ENCODE measurements around the gene ITFG1. TPM values are rescaled to one million over a fixed set of nuclear protein-coding genes. Genes with fewer than 3 reads are reported as not detected.

Gene ITFG1
- total RNA-seq, 1 donor from 2014 or later = 56.7 TPM

GRCh38 chr16:47426806-47427205, 34.1 kb downstream of the ITFG1 start:
- Histone ChIP-seq H3K9me3 (no peaks in the 10 kb centered on the region), H3K4me1 (no peaks in the 10 kb centered on the region), H3K27me3 (no peaks in the 10 kb centered on the region), H3K4me3 (no peak overlapping the region), H3K27ac (no peak overlapping the region), H3K36me3 (peaks cover 18 to 34% of the 10 kb centered on the region in 2 donors)
- TF ChIP-seq CTCF (IDR thresholded peaks at IDR 0.05) = no peak
- intact Hi-C loops (cut with DNase I) = no loop called here
- no peak for DNase-seq (ENCODE audit: low spot score in 2 of 2)

DNA sequence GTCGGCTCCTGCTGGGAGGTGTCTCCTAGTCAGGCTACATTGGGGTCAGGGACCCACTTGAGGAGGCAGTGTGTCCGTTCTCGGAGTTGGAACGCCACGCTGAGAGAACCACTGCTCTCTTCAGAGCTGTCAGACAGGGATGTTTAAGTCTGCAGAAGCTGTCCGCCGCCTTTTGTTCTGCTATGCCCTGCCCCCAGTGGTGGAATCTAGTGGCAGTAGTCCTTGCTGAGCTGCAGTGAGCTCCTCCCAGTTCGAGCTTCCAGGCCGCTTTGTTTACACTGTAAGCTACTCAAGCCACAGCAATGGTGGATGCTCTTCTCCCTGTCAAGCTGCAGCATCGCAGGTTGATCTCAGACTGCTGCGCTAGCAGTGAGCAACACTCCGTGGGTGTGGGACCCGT, 36.0 kb downstream of the ITFG1 start:
- no peaks in the 10 kb centered on the region for H3K4me1 ChIP-seq
- no peak overlapping the region for H3K4me3 ChIP-seq
- intact Hi-C loops (cut with DNase I) = no loop called here
- no peak overlapping the region for H3K27ac ChIP-seq
- H3K27me3 ChIP-seq = no peaks in the 10 kb centered on the region
- no peak for TF ChIP-seq CTCF (IDR thresholded peaks at IDR 0.05)
- no peaks in the 10 kb centered on the region for H3K9me3 ChIP-seq
- peaks cover 18 to 37% of the 10 kb centered on the region in 2 donors for H3K36me3 ChIP-seq
- no peak for DNase-seq (ENCODE audit: low spot score in 2 of 2)

- Histone ChIP-seq H3K9me3 (no peaks in the 10 kb centered on the region), H3K36me3 (peaks cover 0 to 4% of the 10 kb centered on the region in 2 donors)
- no peak for DNase-seq (ENCODE audit: low spot score in 2 of 2)
Measured at GRCh38 chr16:47416869-47417268, 44.0 kb downstream of the ITFG1 start.

GRCh38 chr16:47413041-47413440, 47.8 kb downstream of the ITFG1 start:
- no peak for DNase-seq (ENCODE audit: low spot score in 2 of 2)
- Histone ChIP-seq H3K36me3 (peaks cover 0 to 6% of the 10 kb centered on the region in 2 donors), H3K9me3 (no peaks in the 10 kb centered on the region), H3K27me3 (no peaks in the 10 kb centered on the region), H3K27ac (no peak overlapping the region), H3K4me3 (no peak overlapping the region), H3K4me1 (peaks cover 0 to 6% of the 10 kb centered on the region in 2 donors)
- no peak for TF ChIP-seq CTCF (IDR thresholded peaks at IDR 0.05)
- intact Hi-C loops (cut with DNase I) = no loop called here

More at GRCh38 chr16:47416869-47417268, 44.0 kb downstream of the ITFG1 start:
- no peak overlapping the region for H3K4me3 ChIP-seq
- TF ChIP-seq CTCF (IDR thresholded peaks at IDR 0.05) = no peak
- H3K27me3 ChIP-seq = no peaks in the 10 kb centered on the region
- intact Hi-C loops (cut with DNase I) = no loop called here
- H3K4me1 ChIP-seq = peaks cover 0 to 6% of the 10 kb centered on the region in 2 donors
- H3K27ac ChIP-seq = no peak overlapping the region

DNA sequence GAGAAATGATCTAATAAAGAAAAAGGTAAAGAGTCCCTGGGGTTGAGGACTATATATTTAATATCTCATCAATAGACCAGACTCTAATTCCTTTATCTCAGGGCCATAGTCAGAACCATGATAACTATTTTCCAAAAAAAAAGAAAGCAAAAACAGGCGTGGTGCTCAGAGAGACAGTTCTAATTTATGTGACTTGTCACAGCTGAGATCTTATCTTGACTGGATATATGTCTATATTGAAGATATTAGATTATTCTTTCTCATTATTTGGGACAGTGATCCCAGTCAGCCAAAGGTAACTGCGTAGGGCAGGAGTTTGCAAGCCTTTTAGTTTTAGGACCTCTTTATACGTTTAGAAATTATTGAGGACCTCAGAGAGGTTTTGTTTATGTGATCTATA, 52.4 kb downstream of the ITFG1 start:
- Histone ChIP-seq H3K27me3 (no peaks in the 10 kb centered on the region), H3K4me1 (peaks cover 0 to 3% of the 10 kb centered on the region in 2 donors), H3K4me3 (no peak overlapping the region), H3K27ac (no peak overlapping the region), H3K9me3 (no peaks in the 10 kb centered on the region), H3K36me3 (peaks cover 0 to 6% of the 10 kb centered on the region in 2 donors)
- intact Hi-C loops (cut with DNase I) = no loop called here
- no peak for DNase-seq (ENCODE audit: low spot score in 2 of 2)
- TF ChIP-seq CTCF (IDR thresholded peaks at IDR 0.05) = no peak

All from ascending aorta (tissue), 2 donors.